HepG2 (cell line): ENCODE data around the gene RAB33B. TPM values are rescaled to one million over a fixed set of nuclear protein-coding genes. Genes with fewer than 3 reads are reported as not detected.
"Not testable (repeated sequence)": the region's sequence is repeated elsewhere in the genome, so short reads cannot be mapped to it uniquely, and the experiment has no call there.

Experiments used
- ATAC-seq: fragments of 200-7000 bp; cut with Tn5 transposase; 3 replicates; pipeline ENCODE4 v1.9.1; 2020; ENCODE audit warnings: mild to moderate bottlenecking, moderate library complexity
- BruUV-seq: library from RNA; stranded (reverse); fragments of 400-500 nt; replicated peaks from 2 replicates; lab custom pipeline; 2021; lab: Mats Ljungman, UMichigan
- CTCF ChIA-PET: fragments of 300-600 bp; formaldehyde crosslinking; extraction: SDS; loops from one replicate; lab custom pipeline; 2021; ENCODE audit warnings: low total read pairs, inconsistent platforms, low intra/inter-chr PET ratio; lab: Yijun Ruan, JAX
- POLR2A ChIA-PET: fragments of 350-600 bp; sonication (Branson Sonifier 250); formaldehyde crosslinking; loops from one replicate; lab custom pipeline; 2020; ENCODE audit warnings: antibody characterized with exemption, inconsistent platforms; lab: Yijun Ruan, JAX
- DNase-seq: peaks from one replicate; pipeline ENCODE4 v3.0.0-alpha.2; 2015; ENCODE audit warnings: low spot score
- FAIRE-seq: peaks from 3 replicates; lab custom pipeline; 2011; peaks lifted over from hg19 to GRCh38; lab: Jason Lieb, UNC
- H2AFZ ChIP-seq: one replicate; pipeline ENCODE4 v1.6.1; 2011; ENCODE audit warnings: low read length, inconsistent platforms
- H3K27ac ChIP-seq: fragments of 300-600 bp; 3 replicates; pipeline ENCODE4 v1.8.0; 2011; ENCODE audit warnings: mixed run types, mild to moderate bottlenecking, mixed read lengths, low read length, inconsistent platforms; ENCODE audit not compliant: insufficient read depth; ENCODE audit errors: extremely low read length
- H3K27me3 ChIP-seq, 2 experiments: fragments of 200-600 bp in 1 of 2; 2 replicates in 1 of 2; 3 replicates in 1 of 2; pipeline versions ENCODE4 v1.6.0 to v1.8.0; 2011; ENCODE audit warnings: low read length in 2 of 2, mild to moderate bottlenecking in 2 of 2, moderate library complexity in 2 of 2, inconsistent platforms in 1 of 2; ENCODE audit not compliant: insufficient read depth in 2 of 2, control insufficient read depth in 1 of 2
- H3K36me3 ChIP-seq, 2 experiments: fragments of 200-600 bp in 1 of 2; replicated peaks in 1 of 2; 2 replicates in 1 of 2; 3 replicates in 1 of 2; pipeline versions ENCODE4 v1.5.1 to v1.8.0; 2011; ENCODE audit warnings: low read length in 2 of 2, inconsistent platforms in 1 of 2; ENCODE audit not compliant: insufficient read depth in 2 of 2, control insufficient read depth in 1 of 2
- H3K4me1 ChIP-seq: 2 replicates; pipeline ENCODE4 v1.5.1; 2012; ENCODE audit warnings: low read length, inconsistent platforms; ENCODE audit not compliant: insufficient read depth
- H3K4me2 ChIP-seq: 2 replicates; pipeline ENCODE4 v1.6.0; 2011; ENCODE audit warnings: low read depth, low read length, inconsistent platforms
- H3K4me3 ChIP-seq, 3 experiments: fragments of 200-600 bp in 1 of 3; sonication (generic), shearing (Covaris generic) in 1 of 3; replicated peaks in 1 of 3; 2 replicates each; pipeline ENCODE4 v1.5.1; 2011 to 2016; ENCODE audit warnings: low read length in 3 of 3, inconsistent platforms in 2 of 3, low read depth in 2 of 3, mild to moderate bottlenecking in 2 of 3, control low read depth in 1 of 3, mixed read lengths in 1 of 3; ENCODE audit not compliant: insufficient read depth in 1 of 3
- H3K79me2 ChIP-seq: one replicate; pipeline ENCODE4 v1.6.1; 2011; ENCODE audit warnings: low read length, inconsistent platforms; ENCODE audit not compliant: insufficient read depth
- H3K9ac ChIP-seq: 2 replicates; pipeline ENCODE4 v1.6.0; 2011; ENCODE audit warnings: mild to moderate bottlenecking, low read depth, low read length, inconsistent platforms; ENCODE audit not compliant: insufficient read depth
- H3K9me3 ChIP-seq: 2 replicates; pipeline ENCODE4 v1.5.1; 2012; ENCODE audit warnings: mild to moderate bottlenecking, low read length
- H4K20me1 ChIP-seq: 2 replicates; pipeline ENCODE4 v1.6.0; 2011; ENCODE audit warnings: inconsistent platforms, mild to moderate bottlenecking, low read length, moderate library complexity; ENCODE audit not compliant: insufficient read depth
- CREBL2 ChIP-seq: sonication (generic); formaldehyde crosslinking; IDR thresholded peaks from 2 replicates; pipeline ENCODE4 v1.8.1; 2023; ENCODE audit warnings: missing genetic modification reagents, mild to moderate bottlenecking, borderline replicate concordance
- FOXM1 ChIP-seq: sonication (generic); formaldehyde crosslinking; IDR thresholded peaks from 2 replicates; pipeline ENCODE4 v1.5.0; 2020; ENCODE audit warnings: missing genetic modification reagents
- HES4 ChIP-seq: sonication (generic); formaldehyde crosslinking; IDR thresholded peaks from 2 replicates; pipeline ENCODE4 v1.9.0; 2021; ENCODE audit warnings: mild to moderate bottlenecking, missing genetic modification reagents, borderline replicate concordance
- MNT ChIP-seq: fragments of 450-650 bp; IDR thresholded peaks from 2 replicates; pipeline ENCODE4 v1.6.1; 2016
- MYPOP ChIP-seq: sonication (generic); formaldehyde crosslinking; IDR thresholded peaks from 2 replicates; pipeline ENCODE4 v1.8.1; 2023; ENCODE audit warnings: mild to moderate bottlenecking, moderate library complexity, missing genetic modification reagents
- PAF1 ChIP-seq: IDR thresholded peaks from 2 replicates; pipeline ENCODE4 v1.6.1; 2016; ENCODE audit warnings: missing genetic modification reagents, missing compliant biosample characterization
- SNAPC5 ChIP-seq: sonication (generic); formaldehyde crosslinking; IDR thresholded peaks from 2 replicates; pipeline ENCODE4 v1.8.1; 2023; ENCODE audit warnings: mild to moderate bottlenecking, missing genetic modification reagents, borderline replicate concordance
- TP53 ChIP-seq: sonication (generic); formaldehyde crosslinking; conservative IDR thresholded peaks from 2 replicates; pipeline ENCODE4 v1.4.0; 2020; ENCODE audit warnings: missing genetic modification reagents
- ZNF275 ChIP-seq: sonication (generic); formaldehyde crosslinking; IDR thresholded peaks from 2 replicates; pipeline ENCODE4 v1.8.0; 2022; ENCODE audit warnings: missing genetic modification reagents, mild to moderate bottlenecking, inconsistent platforms, borderline replicate concordance
- ZNF720 ChIP-seq: sonication (generic); formaldehyde crosslinking; IDR thresholded peaks from 2 replicates; pipeline ENCODE4 v1.4.0; 2020; ENCODE audit warnings: missing genetic modification reagents
- WGBS: methylation state at CpG from one replicate; pipeline ENCODE4 v1.1.6; 2017; ENCODE audit warnings: low lambda C conversion rate; 5-methylcytosine and 5-hydroxymethylcytosine counted together
- in situ Hi-C: cut with HindIII; loops from 2 replicates; pipeline ENCODE4 v1.10.0; 2017; ENCODE audit warnings: low pct_unique_long_range_greater_than_20kb; ENCODE audit not compliant: extremely low pct_ligation_motif_present
- intact Hi-C: fragments of 100-400 bp; cut with micrococcal nuclease; formaldehyde crosslinking; loops from one replicate; pipeline ENCODE4 v1.10.0; 2022; ENCODE audit not compliant: unreplicated experiment
- polyA plus RNA-seq, 8 experiments: library from polyadenylated mRNA; depleted of rRNA in 3 of 8; stranded (reverse) in 7 of 8; unstranded in 1 of 8; fragments of >200 nt; fragmentation: Illumina TruSeq in 4 of 8; extraction: Trizol in 4 of 8; gene quantifications; 2 replicates each; pipeline versions ENCODE4 v1.2.1 to v1.2.3, GENCODE V29; 2011 to 2016; ENCODE audit warnings: low read depth in 4 of 8, missing spikeins in 1 of 8, mixed read lengths in 1 of 8; ENCODE audit not compliant: insufficient read depth in 1 of 8
- total RNA-seq, 5 experiments: library from RNA; depleted of rRNA; stranded (reverse); fragments of >200 nt; fragmentation: Illumina TruSeq; extraction: Trizol; gene quantifications; 2 replicates each; pipeline ENCODE4 v1.2.3, GENCODE V29; 2016; ENCODE audit warnings: low read depth in 1 of 5

Gene RAB33B
- total and polyA plus RNA-seq, 2 of the 13 experiments (the other 11 are each of a cell fraction or from before 2014, with no cell fraction given) = 7.6 to 8.1 TPM

GRCh38 chr4:139454111-139455045 lies at the start of gene RAB33B (continued):
- TF ChIP-seq MNT (no peak), MYPOP (CRISPR knock-in tag) (peak; percentile 48), HES4 (CRISPR knock-in tag) (no peak), ZNF275 (CRISPR knock-in tag) (no peak)

- Histone ChIP-seq H3K36me3 (no peaks in the 10 kb centered on the region), H3K27ac (no peak overlapping the region), H3K4me1 (0 out of 2 replicates have a peak, but pooled peaks cover 10% of the 10 kb centered on the region), H3K27me3 (no peaks in the 10 kb centered on the region), H3K9me3 (no peaks in the 10 kb centered on the region), H4K20me1 (no peaks in the 10 kb centered on the region), H3K9ac (no peak overlapping the region), H3K4me2 (no peak overlapping the region), H3K79me2 (no peaks in the 10 kb centered on the region), H2AFZ (no peak overlapping the region), H3K4me3 (no peak overlapping the region)
- TF ChIP-seq PAF1 (no peak), SNAPC5 (CRISPR knock-in tag) (no peak), FOXM1 (no peak), CREBL2 (no peak), TP53 (CRISPR knock-in tag) (no peak), ZNF720 (CRISPR knock-in tag) (no peak)
- in situ Hi-C loops = loop anchor here (10.0 kb wide), 1 partner anchor 94 kb away; no protein-coding TSS in a partner anchor
- intact Hi-C loops = no loop called here
- FAIRE-seq = no peak
- ATAC-seq = no peak
- BruUV-seq = no TSS peak
- ChIA-PET CTCF (no interaction called here), POLR2A (no interaction called here)
- no peak for DNase-seq
These were observed 43.6 kb upstream of the RAB33B start for GRCh38 chr4:139410312-139410711.

GRCh38 chr4:139414671-139415210 lies 39.2 kb upstream of the RAB33B start:
- H4K20me1 ChIP-seq, H3K4me2 ChIP-seq, BruUV-seq, H3K79me2 ChIP-seq, DNase-seq, intact Hi-C loops, H2AFZ ChIP-seq, H3K9me3 ChIP-seq, FAIRE-seq, H3K27me3 ChIP-seq, ATAC-seq, CTCF ChIA-PET, POLR2A ChIA-PET, H3K9ac ChIP-seq, H3K4me1 ChIP-seq, H3K27ac ChIP-seq, H3K4me3 ChIP-seq, H3K36me3 ChIP-seq: not testable (repeated sequence)
- in situ Hi-C loops = loop anchor here (10.0 kb wide), 1 partner anchor 90 kb away; no protein-coding TSS in a partner anchor
- WGBS = 77% methylated on average over 8 of the region's 8 CpGs
